A673 (cell line): ENCODE results near the gene PTPN20.
"Not testable (repeated sequence)": the region's sequence is repeated elsewhere in the genome, so short reads cannot be mapped to it uniquely, and the experiment has no call there.

Experiments
- CTCF ChIP-seq: fragments of 300-800, 200-600 bp; sonication (generic); conservative IDR thresholded peaks from 2 replicates; pipeline ENCODE4 v1.5.1; 2017; ENCODE audit warnings: low read depth, mild to moderate bottlenecking, antibody characterized with exemption, low read length, moderate library complexity, mixed read lengths
- EZH2 ChIP-seq: fragments of 200-600 bp; sonication (generic); IDR thresholded peaks from 2 replicates; pipeline ENCODE4 v1.6.1; 2017; ENCODE audit warnings: borderline replicate concordance, low read depth, mild to moderate bottlenecking, mixed read lengths, antibody characterized with exemption, low read length; ENCODE audit not compliant: poor library complexity, severe bottlenecking

- TF ChIP-seq EZH2, CTCF: not testable (repeated sequence)
Measured at GRCh38 chr10:46980223-46980622, 69.0 kb downstream of the PTPN20 start.
